GM19455 (cell line): Measurements from ENCODE around the gene RPS5.

ENCODE experiments used
- ATAC-seq: cut with Tn5 transposase; IDR thresholded peaks from one replicate; pipeline ENCODE4 v1.9.1; 2021; ENCODE audit not compliant: unreplicated experiment

The RPS5 gene

GRCh38 chr19:58385313-58385890, 1.7 kb upstream of the RPS5 start:
- ATAC-seq: no peak

GRCh38 chr19:58385891-58386575, 1.0 kb upstream of the RPS5 start:
- peak; percentile 4 for ATAC-seq

- no peak for ATAC-seq
Observed at GRCh38 chr19:58387338-58388174, 487 bp downstream of the RPS5 start.

DNA sequence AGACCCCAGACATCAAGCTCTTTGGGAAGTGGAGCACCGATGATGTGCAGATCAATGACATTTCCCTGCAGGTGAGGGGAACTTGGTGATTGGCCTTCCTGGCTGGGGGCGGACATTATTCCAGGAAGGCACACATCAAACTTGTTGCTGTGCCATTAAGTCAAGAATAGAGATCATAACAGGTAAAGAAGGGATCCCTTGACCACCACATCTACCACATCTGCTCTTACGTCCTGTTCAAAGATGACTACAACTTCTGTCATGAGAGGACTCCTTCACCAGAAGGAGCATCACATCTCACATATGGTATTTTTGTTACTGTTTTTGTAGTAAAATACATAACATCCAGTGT, 1.1 kb downstream of the RPS5 start:
- no peak for ATAC-seq

GRCh38 chr19:58392945-58393724, 6.1 kb downstream of the RPS5 start:
- no peak for ATAC-seq

DNA sequence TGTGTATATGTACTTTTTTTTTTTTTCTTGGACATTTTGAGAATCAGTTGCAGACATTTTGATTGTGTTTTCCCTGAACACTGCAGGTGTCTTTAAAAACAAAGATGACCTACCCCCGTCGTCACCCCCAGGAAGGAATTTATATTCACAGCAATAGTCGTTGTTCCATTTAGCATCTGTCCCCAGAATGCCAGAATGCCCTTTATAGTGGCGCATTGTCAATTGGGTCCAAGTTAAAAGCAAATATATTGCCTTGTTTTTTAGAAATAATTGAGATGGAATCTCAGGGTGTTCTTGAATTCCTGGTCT, 6.6 kb downstream of the RPS5 start:
- ATAC-seq: no peak

DNA sequence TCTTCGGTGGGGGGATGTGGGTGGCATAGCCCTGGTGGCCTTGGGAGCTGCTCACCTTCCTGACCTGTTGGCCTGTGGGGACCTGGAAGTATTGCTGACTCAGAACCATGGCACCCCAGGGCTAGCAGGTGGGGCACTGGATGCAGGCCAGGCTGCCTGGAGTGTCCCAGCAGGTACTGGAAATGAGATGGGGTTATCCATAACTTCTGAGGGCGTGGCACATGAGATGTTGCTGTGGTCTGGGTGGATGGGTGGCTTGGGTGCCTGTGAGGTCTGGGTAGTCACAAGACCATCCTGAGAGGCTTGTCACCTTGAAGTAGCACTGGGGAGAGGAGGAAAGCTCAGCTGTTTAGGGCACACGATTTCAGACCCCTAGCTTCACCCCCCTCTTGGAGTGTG, 7.8 kb downstream of the RPS5 start:
- ATAC-seq: no peak

- no peak for ATAC-seq
Observed at GRCh38 chr19:58395220-58395978, 8.3 kb downstream of the RPS5 start, which contains the start of gene RNF225. Gene RNF225 (plus strand): TSS chr19:58395656. CDS start chr19:58396090, 434 bp downstream.

- no peak for ATAC-seq
Observed at GRCh38 chr19:58395979-58396627, 9.0 kb downstream of the RPS5 start.

- ATAC-seq: no peak
Observed at GRCh38 chr19:58396691-58397532, 9.8 kb downstream of the RPS5 start.

- no peak for ATAC-seq
Observed at GRCh38 chr19:58397533-58398037, 10.5 kb downstream of the RPS5 start.

GRCh38 chr19:58398087-58398486, 11.0 kb downstream of the RPS5 start:
- ATAC-seq: no peak

DNA sequence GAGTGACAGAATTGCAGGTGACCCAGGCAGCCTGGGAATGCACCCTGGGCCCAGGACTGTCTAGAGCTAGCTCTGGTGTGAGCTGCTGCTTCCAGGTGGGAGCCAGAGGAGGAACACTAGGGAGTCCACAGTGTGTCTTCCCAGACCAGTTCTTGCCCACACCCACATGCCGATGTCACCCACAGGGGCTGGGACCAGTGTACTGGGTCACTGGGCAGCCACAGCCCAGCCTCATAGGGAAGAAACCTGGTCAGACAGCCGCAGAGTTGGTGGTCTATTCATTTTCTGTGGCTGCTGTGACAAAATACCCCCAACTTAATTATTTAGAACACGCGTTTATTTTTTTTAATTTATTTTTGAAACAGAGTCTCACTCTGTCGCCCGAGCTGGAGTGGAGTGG, 11.5 kb downstream of the RPS5 start:
- ATAC-seq: no peak

GRCh38 chr19:58399903-58400302, 12.8 kb downstream of the RPS5 start:
- ATAC-seq: no peak

- ATAC-seq: no peak
Observed at GRCh38 chr19:58400316-58400915, 13.3 kb downstream of the RPS5 start.

DNA sequence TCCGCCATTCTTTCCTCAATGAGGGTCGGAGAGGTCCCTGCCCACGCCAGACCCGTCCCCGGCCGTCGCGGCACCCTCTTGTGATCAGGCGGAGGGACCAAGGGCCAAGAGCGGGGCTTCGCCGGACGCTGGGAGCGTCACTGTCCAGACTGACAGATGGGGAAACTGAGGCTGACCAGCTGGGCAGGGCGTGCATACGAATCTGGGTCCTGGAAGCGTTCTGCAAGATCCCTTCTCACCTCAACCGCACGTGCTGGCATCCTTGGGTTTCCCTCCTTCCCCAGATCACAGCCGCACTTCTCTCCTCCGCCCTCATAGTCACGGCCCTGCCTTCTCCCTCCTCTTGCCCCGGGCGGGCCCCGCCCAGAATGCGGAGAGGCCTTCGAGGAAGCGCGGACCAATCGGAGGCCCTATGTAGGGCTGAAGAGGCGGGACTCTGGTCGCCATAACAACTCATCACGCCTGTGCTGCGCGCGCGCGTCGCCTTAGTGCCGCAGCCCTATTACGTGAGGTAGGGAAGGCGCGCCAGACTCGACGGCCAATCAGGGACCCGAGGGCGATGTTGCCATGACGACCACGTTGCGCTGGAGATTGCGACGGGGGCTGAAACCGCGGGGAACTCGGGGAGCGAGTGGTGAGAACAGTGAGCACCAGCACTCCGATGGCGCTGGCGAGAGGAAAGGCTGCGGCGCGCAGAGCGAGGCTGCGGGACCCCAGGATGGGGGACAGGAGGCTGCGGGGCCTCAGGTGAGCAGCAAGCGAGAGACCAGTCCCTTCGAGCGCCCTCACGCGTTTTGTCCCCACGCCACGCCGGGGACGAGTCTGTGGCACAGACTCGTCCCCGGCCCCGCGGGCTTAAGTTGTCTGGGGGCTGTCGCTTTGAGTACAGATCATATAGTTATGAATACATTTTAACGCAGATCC, 14.1 kb downstream of the RPS5 start:
- ATAC-seq: peak; percentile 90

GRCh38 chr19:58401840-58402421, 14.9 kb downstream of the RPS5 start:
- ATAC-seq: no peak
